ENCODE data around the gene TTC7B.

TTC7B gene

GRCh38 chr14:90506748-90507147 is 309.5 kb downstream of the TTC7B start:
- no peak for DNase-seq (ENCODE audit: low read depth)
- H3K4me3 ChIP-seq (ENCODE audit: low read depth, low read length) = no peak overlapping the region
- TF ChIP-seq CTCF (IDR thresholded peaks at IDR 0.05; ENCODE audit: insufficient read depth, low read depth, low read length, missing control alignments) = no peak

- no peak overlapping the region for H3K4me3 ChIP-seq (ENCODE audit: low read depth, low read length)
- no peak for DNase-seq (ENCODE audit: low read depth)
- no peak for TF ChIP-seq CTCF (IDR thresholded peaks at IDR 0.05; ENCODE audit: insufficient read depth, low read depth, low read length, missing control alignments)
These were observed 310.7 kb downstream of the TTC7B start for GRCh38 chr14:90505531-90505930.

DNA sequence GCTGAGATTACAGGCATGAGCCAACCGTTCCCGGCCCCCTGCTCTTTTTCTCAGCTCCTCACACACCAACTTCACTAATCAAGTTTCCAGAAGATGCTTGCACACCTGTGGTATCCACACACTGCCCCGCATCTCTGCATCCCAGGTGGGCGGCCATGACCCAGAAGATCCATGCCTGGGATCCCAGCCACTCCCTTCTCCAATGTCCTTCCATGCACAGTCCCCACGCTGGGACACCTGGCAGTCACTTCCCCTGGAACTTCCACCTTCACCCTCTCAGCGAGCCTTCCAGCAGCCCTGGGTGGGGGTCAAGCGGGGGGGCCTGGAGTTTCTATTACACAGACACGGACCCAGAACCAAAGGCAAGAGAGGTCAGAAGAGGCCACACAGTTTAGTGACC is 311.6 kb downstream of the TTC7B start:
- no peak for DNase-seq (ENCODE audit: low read depth)
- no peak for TF ChIP-seq CTCF (IDR thresholded peaks at IDR 0.05; ENCODE audit: insufficient read depth, low read depth, low read length, missing control alignments)
- no peak overlapping the region for H3K4me3 ChIP-seq (ENCODE audit: low read depth, low read length)

DNA sequence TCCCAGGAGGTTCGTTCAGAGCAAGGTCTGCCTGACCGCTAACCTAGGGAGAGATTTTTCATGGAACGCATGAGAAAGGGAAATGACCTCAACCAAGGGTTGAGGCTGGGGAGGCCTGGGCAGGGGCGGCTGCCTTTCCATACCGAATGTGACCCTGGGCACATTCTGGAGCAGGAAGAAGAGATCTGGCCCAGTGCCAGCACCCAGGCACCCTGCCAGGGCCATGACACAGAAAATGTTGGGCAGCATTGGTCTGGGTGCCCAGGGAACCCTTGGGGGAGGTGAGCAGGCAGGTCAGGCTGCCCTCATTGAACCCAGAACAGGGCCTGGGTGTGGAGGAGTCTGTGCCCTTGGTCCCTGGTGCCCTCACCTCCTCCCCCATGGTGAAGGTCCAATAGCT is 312.6 kb downstream of the TTC7B start:
- no peak for DNase-seq (ENCODE audit: low read depth)
- TF ChIP-seq CTCF (IDR thresholded peaks at IDR 0.05; ENCODE audit: insufficient read depth, low read depth, low read length, missing control alignments) = no peak
- no peak overlapping the region for H3K4me3 ChIP-seq (ENCODE audit: low read depth, low read length)

DNA sequence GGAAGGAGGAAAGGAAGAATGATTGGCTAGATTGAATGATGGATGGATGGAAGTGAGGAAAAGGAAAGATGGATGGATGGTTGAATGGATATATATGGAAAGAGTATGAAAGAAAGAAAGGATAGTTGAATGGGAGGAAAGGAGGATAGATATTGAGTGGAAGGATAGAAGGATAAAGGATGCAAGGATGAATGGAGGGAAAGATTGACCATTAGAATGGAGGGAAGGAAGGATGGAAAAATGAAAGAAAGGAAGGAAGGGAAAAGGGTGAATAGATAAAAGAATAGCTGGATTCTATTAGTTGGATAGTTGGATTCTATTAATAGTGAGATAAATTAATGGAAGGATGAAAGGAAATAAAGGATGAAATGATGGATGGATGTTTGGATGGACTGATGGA is 313.5 kb downstream of the TTC7B start:
- H3K4me3 ChIP-seq (ENCODE audit: low read depth, low read length) = no peak overlapping the region
- DNase-seq (ENCODE audit: low read depth) = no peak
- TF ChIP-seq CTCF (IDR thresholded peaks at IDR 0.05; ENCODE audit: insufficient read depth, low read depth, low read length, missing control alignments) = no peak

- no peak overlapping the region for H3K4me3 ChIP-seq (ENCODE audit: low read depth, low read length)
- DNase-seq (ENCODE audit: low read depth) = peak; percentile 25
- TF ChIP-seq CTCF (IDR thresholded peaks at IDR 0.05; ENCODE audit: insufficient read depth, low read depth, low read length, missing control alignments) = no peak
These were observed 315.4 kb downstream of the TTC7B start for GRCh38 chr14:90500665-90501370.
